ENCODE results near the gene PIAS2.

Gene PIAS2

DNA sequence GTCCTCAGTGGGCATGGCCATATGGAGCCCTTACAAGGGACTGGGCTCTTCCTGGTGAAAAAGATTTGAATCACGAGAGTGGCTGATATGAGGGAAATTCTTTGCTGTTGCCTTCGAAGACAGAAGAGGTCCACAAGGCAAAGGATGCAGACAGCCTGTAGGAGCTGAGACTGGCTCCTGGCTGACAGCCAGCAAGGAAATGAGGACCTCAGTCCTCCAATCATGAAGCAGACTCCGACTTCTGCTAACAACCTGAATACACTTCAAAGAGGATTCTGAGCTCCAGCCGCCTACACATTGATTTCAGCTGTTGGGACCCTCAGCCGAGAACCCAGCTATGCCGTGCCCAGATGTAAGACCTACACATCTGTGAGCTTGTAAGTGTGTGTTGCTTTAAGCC lies 157.4 kb downstream of the PIAS2 start:
- no peak for DNase-seq (ENCODE audit: low spot score)

DNA sequence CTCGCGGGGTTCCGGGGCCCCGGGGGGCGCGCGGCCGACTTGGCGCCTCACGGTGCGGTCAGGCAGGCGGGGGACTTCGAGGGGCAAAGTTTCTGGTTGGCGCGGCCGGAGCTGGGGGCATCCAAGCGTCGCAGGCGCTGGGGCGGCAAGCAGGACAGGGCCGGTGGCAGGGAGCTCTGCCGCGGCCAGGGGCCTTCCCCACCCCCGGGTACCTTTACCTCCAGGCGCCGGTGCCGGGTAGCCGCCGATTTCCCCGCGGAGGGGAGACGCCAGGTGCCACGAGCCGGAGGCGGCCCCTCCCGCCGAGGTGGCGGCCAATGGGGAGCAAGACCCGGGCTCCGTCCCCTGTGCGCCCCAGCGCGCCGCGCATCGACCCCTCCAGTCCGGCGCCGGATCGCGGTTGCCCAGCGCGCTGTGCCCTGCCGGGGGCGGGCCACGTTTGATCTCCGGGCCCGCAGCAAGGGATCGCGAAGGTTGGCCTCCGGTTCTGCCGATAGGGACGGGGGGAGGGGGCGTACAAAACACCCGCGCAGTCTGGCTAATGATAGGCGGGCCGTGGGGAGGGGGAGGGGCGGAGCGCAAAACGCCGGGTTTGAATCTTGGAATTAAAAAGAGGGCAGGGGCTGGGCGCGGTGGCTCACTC lies 160.6 kb downstream of the PIAS2 start, which contains the start of gene ST8SIA5:
TSS of gene ST8SIA5 (minus strand) at position 495 of the 643 bp plus-strand sequence. CDS start 545 bp downstream, outside the sequence.
- DNase-seq (ENCODE audit: low spot score): no peak

DNA sequence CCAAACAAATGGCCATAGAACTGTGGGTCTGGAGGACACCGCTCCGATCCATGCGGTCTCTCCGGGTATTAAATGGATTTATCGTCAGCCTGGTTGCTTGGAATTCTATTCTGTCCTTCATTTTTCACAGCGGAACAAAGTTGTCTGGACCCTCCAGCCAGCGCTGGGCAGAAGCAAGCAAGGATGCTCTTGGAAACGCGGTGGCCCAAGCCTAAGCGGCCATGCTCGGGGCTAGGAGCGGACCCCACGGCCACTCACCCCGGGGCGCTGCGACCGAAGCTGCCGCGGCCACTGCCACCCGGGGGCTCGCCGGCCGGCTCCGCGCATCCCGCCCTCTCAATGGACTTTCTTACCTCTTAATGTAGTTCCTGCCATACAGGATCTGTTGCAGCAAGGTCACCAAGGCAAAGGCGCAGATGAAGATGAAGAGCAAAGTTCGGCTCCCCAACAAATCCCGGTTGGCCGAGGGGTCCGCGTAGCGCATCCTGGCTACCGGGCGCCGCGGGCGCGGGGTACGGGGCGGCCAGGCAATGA lies 161.2 kb downstream of the PIAS2 start:
- DNase-seq (ENCODE audit: low spot score): no peak

DNA sequence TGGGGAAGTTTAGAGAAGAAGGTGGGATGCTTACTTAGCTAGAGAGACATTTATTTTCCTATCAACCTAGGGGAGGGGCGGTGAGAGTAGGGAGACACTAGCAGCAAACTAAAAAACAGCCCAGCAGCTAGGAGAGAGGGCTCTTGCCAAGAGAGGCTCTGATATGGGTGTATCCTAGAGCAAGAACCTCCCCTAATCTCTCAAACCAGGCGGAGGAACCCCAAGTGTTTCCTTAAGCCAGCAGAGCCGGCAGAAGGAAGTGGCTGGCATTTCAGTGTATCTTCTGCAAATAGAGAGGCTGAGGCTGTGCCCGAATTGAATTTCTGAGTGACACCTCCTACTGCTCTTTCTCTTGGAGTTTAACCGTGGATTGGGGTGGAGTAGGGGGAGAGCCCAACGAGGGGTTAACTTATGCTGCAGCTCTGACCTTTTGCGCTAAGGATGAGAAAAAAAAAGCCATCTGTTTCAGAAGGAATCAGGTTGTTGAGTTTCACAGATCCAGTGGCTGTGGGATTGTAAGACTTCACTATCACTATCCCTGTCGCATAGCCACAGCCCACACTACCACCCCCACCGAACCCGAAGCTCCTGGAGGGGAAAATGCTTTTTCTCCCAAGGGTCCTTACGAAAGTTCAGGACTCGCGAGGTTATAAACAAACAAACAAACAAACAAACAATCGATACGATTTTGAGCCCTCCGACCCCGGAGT lies 161.8 kb downstream of the PIAS2 start:
- no peak for DNase-seq (ENCODE audit: low spot score)

DNA sequence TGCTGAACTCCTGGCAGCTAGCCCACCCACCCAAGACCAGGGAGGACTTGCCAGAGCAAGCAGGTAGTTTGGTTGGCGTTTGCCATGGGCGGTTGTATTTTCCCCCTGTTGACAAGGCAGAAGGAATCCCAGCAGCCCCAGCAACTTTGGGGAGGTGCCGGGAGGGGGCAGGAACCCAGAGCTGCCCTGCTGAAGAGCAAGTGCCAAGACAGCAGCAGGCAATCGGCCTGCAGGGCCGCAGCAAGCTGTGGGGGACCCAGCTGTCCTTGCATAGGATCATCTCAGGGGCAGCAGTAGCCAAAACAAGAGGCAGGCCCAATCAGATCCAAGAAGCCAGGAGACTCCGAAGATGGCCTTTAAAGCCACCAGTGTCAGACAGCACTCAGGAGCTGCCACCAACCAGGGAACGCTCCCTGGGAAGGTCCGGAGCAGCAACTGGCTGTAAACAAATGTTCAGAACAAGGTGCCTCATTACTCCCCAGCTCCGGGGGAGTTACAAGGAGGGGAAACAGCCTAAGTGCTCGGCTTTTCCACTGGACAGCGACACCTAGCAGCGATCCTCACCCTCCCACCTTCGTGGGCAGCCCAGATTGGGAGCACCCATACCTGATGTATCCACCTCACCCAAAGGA lies 162.5 kb downstream of the PIAS2 start:
- no peak for DNase-seq (ENCODE audit: low spot score)

DNA sequence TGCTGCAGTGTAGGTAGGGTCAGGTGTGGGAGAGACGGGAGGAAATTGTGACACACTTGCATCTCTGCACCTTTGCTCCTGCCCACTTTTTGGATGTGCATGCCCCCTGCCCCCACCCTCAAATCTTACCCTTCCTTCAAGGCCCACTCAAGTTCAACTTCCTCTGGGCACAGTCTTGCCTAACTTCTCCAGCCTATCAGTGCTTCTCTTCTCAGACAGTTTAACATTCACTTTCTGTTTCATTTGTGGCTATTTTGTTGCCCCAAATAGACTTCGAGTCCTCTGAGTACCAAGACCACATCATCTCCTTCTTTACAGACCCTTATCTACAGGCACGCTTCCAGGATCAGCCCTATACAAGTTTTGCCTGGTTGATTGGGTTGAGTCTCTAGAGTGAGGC lies 163.1 kb downstream of the PIAS2 start:
- DNase-seq (ENCODE audit: low spot score): no peak

All from putamen (tissue), 1 donor.